ENCODE measurements around the gene MRPL40.
A peak's percentile ranks its signal among the peaks of the same experiment; 100 is the strongest.
"Not testable (repeated sequence)": the region's sequence is repeated elsewhere in the genome, so short reads cannot be mapped to it uniquely, and the experiment has no call there.

Gene MRPL40

GRCh38 chr22:19406846-19407245 is 25.5 kb upstream of the MRPL40 start:
- no peak for DNase-seq (ENCODE audit: low read depth in 3 of 3)

GRCh38 chr22:19407649-19408606 is 24.4 kb upstream of the MRPL40 start:
- no peak for DNase-seq (ENCODE audit: low read depth in 3 of 3)

GRCh38 chr22:19410941-19411689 is 21.2 kb upstream of the MRPL40 start:
- DNase-seq (ENCODE audit: low read depth in 3 of 3), result no peak

GRCh38 chr22:19411690-19412045 is 20.7 kb upstream of the MRPL40 start:
- DNase-seq (ENCODE audit: low read depth in 3 of 3), result no peak

- DNase-seq (ENCODE audit: low read depth in 3 of 3), result no peak
These were observed 19.9 kb upstream of the MRPL40 start for GRCh38 chr22:19412478-19412877.

GRCh38 chr22:19412923-19413322 is 19.4 kb upstream of the MRPL40 start:
- DNase-seq (ENCODE audit: low read depth in 3 of 3), result no peak

- DNase-seq (ENCODE audit: low read depth in 3 of 3), result no peak
These were observed 13.3 kb upstream of the MRPL40 start for GRCh38 chr22:19419086-19419463.

- DNase-seq (ENCODE audit: low read depth in 3 of 3), result peak in 1 of 3 donors; percentile 20
These were observed 12.7 kb upstream of the MRPL40 start for GRCh38 chr22:19419464-19420178.

GRCh38 chr22:19420321-19420720 is 12.0 kb upstream of the MRPL40 start:
- DNase-seq (ENCODE audit: low read depth in 3 of 3), result no peak

- DNase-seq (ENCODE audit: low read depth in 3 of 3), result no peak
These were observed 9.7 kb upstream of the MRPL40 start for GRCh38 chr22:19422440-19423301.

- DNase-seq (ENCODE audit: low read depth in 3 of 3), result no peak
These were observed 8.2 kb upstream of the MRPL40 start for GRCh38 chr22:19424186-19424500.

GRCh38 chr22:19429950-19430889 is 2.1 kb upstream of the MRPL40 start:
- peak in 1 of 3 donors; percentile 13 for DNase-seq (ENCODE audit: low read depth in 3 of 3)

GRCh38 chr22:19430890-19431541 is 1.3 kb upstream of the MRPL40 start:
- peak in 1 of 3 donors; percentile 10 for DNase-seq (ENCODE audit: low read depth in 3 of 3)

- peak; percentile 69 to 78 (median 71) for DNase-seq (ENCODE audit: low read depth in 3 of 3)
These were observed 654 bp upstream of the MRPL40 start, which contains the start of gene HIRA for GRCh38 chr22:19431649-19432132. Gene HIRA, minus strand, starts transcription at chr22:19431733. Its CDS starts 257 bp downstream, at chr22:19431476.

GRCh38 chr22:19434401-19434800 is 2.1 kb downstream of the MRPL40 start:
- DNase-seq (ENCODE audit: low read depth in 3 of 3), result no peak

- no peak for DNase-seq (ENCODE audit: low read depth in 3 of 3)
These were observed 2.7 kb downstream of the MRPL40 start for GRCh38 chr22:19434829-19435580.

GRCh38 chr22:19436444-19437161 is 4.3 kb downstream of the MRPL40 start:
- DNase-seq (ENCODE audit: low read depth in 3 of 3), result not testable (repeated sequence)

- DNase-seq (ENCODE audit: low read depth in 3 of 3), result no peak
These were observed 6.0 kb downstream of the MRPL40 start for GRCh38 chr22:19438298-19438697.

Data from stimulated activated CD4-positive, alpha-beta T cell treated with anti-CD3 and anti-CD28 coated beads, TNF-alpha, amount 100 ng/mL, for 48 hours (primary cell).